ENCODE measurements around the gene PRKCA.

DNA sequence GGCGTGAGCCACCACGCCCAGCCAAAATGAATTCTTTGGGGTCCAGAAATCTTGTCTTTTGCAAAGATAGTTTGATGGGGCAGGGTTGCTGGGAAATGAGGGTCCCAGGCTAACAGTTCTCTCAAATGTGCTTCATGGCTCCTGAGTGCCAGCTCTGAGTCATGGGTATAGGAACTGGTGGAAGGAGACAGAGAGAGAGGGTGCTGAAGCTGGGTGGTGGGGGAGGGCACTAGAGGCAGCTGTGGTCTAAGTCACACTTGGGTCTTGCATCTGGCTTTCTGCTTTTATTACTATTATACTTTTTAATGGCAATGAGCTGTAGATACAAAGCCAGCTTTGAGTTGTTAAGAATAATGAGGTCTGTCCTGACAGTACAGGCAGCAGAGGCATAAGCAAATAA lies 54.6 kb downstream of the PRKCA start:
- no peak for TF ChIP-seq YY1 (IDR thresholded peaks at IDR 0.05; ENCODE audit: insufficient read depth, insufficient read length)
- no peak for TF ChIP-seq ZNF274 (IDR thresholded peaks at IDR 0.05; ENCODE audit: low read depth, low read length)

Measured in NT2/D1 (cell line).